Measurements from ENCODE around the gene TDRKH. TPM values are rescaled to one million over a fixed set of nuclear protein-coding genes. Genes with fewer than 3 reads are reported as not detected.
"Not testable (repeated sequence)": the region's sequence is repeated elsewhere in the genome, so short reads cannot be mapped to it uniquely, and the experiment has no call there.

The TDRKH gene
- total RNA-seq, 2 donors from 2014 or later = 4.7 to 5.1 TPM

DNA sequence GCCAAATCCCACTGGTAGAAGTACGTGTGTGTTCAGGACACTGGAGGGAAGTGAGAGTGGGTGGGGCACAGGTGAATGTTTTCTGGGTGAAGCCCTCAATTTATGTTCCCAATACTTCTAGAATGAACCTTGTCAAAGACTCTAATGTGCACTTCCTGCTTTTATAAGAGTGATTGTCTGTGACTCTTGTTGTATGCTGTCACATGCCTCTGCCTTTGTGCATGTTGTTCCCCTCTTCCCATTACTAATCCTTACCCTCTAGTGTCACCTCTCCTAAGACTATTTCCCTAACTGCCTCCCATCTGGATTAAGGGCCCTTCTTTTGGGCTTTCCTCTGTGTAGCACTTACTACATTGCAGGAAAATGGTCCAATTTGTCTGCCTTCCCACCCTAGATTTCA, 17.5 kb upstream of the TDRKH start:
- no peak for DNase-seq (ENCODE audit: low spot score)
- intact Hi-C loops (cut with DNase I) = no loop called here

DNA sequence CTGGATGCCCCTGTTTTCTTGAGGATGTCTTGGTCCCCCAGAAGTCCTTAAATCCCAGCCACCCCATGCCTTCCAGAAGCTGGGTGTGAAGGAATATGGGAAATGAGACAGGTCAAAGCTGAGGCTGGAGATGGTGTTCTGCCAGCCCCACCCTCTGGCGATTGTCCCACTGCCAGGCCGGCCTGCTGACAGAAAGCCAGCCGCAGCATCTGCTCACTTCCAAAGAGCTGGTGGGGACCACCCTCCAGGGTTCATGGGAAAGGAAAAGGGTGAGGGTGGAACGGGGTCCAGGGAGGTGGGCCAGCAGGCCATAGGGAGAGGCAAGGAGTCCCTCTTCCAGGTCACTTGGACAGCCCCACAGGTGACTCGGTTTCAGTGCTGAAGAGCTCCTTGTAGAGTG, 16.8 kb upstream of the TDRKH start:
- intact Hi-C loops (cut with DNase I) = no loop called here
- DNase-seq (ENCODE audit: low spot score) = peak; percentile 64

- intact Hi-C loops (cut with DNase I) = no loop called here
- DNase-seq (ENCODE audit: low spot score) = peak; percentile 74
These were observed 15.9 kb upstream of the TDRKH start for GRCh38 chr1:151806170-151806569.

- peak; percentile 51 for DNase-seq (ENCODE audit: low spot score)
- intact Hi-C loops (cut with DNase I) = no loop called here
These were observed 14.9 kb upstream of the TDRKH start, which contains the start of gene LINGO4 for GRCh38 chr1:151805066-151805820. LINGO4 (minus strand) TSS chr1:151805419; CDS start chr1:151802704, 2,715 bp downstream.

DNA sequence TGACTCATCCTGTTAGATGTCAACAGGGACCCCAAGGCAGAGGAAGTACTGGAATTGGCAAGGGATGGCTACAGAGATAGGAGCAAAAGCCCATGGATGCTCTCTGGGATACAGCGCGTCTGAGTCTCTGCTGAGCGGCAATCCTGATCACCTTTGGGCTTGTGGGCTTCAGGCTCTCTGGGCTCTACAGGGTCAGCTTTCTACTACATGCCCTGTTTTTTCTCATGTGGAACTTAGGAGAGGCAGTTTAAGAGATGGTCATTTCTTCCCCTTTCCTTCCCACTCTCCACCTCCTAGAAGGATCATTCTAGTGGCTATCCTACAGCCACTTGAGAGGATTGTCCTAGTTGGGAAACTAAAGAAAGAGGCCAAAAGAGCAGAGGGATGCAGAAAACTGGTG, 13.6 kb upstream of the TDRKH start:
- DNase-seq (ENCODE audit: low spot score) = no peak
- intact Hi-C loops (cut with DNase I) = no loop called here

- DNase-seq (ENCODE audit: low spot score) = peak; percentile 22
- intact Hi-C loops (cut with DNase I) = no loop called here
These were observed 12.9 kb upstream of the TDRKH start for GRCh38 chr1:151803164-151803563.

DNA sequence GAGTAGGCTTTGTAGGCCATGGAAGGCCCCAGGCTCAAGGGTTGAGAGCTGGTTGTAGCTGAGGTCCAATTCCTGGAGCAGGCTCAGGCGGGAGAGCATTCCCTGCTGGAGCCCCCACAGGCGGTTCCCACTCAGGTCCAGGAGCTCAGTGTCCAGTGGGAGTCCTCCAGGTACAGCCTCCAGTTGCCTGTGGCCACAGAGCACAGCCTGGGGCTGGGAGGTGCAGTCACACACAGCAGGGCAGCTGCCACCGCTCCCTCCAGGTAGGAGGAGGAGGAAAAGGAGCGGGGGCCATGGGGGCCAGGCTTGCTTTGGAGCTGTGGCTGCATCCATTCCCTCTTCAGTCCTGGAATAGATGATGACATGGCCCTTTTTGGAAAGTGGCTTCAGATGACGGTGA, 12.1 kb upstream of the TDRKH start:
- intact Hi-C loops (cut with DNase I) = no loop called here
- peak; percentile 70 for DNase-seq (ENCODE audit: low spot score)

DNA sequence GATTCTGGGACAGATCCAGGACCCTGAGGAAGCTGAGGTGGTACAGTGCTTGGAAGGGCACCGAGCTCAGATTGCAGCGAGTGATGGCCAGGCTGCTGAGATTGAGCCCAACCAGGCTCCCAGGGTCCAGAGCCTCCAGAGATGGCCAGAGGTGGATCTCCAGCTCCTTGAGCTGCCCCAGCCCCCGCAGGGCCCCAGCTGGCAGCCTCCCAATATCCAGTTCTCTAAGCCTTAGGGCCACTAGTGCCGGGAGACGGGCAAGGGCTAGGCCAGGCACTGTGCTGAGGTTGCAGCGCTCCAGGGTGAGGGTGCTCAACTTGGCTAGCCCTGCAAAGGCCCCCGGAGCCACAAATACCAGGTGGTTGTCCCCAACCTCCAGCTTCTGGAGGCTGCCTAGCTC, 11.5 kb upstream of the TDRKH start:
- intact Hi-C loops (cut with DNase I) = no loop called here
- DNase-seq (ENCODE audit: low spot score) = peak; percentile 66

DNA sequence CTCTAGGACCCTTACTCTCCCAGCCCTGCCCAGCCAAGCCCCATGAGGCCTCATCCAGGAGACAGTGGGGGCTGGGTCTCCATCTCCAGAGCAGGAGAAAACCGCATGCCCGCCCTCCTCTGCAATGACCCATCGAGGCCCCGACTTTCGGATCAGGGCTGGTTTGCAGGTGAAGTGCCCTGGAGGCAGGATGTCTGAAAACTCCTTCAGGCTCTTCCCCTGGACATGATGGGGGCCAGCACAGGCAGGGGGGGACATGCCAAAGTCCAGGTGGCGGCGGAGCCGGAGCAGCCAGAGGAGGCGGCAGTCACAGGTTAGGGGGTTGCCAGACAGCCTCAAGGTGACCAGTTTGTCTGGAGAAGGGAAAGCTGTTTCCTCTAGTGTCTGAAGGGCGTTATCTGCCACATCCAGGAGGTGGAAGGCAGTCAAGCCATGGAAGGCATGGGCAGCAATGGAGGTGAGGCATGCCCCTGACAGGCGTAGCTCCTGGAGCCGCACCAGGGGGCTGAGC, 11.1 kb upstream of the TDRKH start:
- intact Hi-C loops (cut with DNase I) = no loop called here
- DNase-seq (ENCODE audit: low spot score) = peak; percentile 77

DNA sequence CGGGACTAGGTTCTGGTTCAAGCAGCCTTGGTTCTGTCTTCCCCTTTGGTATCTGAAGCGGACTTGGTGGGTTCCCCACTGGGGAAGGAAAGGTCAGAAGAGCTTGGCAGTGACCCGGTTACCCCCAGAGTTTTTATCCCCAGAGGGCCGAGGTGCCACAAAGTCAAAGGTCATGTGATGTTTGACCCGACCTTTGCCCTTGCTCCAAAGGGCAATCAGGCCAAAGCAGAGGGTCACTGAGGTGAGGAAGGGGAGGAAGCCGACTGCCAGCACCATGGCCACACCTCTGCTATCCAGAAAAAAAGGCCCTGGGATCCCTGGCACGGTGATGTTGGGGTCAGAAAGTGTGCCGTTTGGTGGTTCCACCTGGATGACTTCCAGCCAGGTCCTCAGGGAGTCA, 10.5 kb upstream of the TDRKH start:
- intact Hi-C loops (cut with DNase I) = no loop called here
- no peak for DNase-seq (ENCODE audit: low spot score)

- intact Hi-C loops (cut with DNase I) = no loop called here
- DNase-seq (ENCODE audit: low spot score) = no peak
These were observed 9.1 kb upstream of the TDRKH start for GRCh38 chr1:151799179-151800022.

GRCh38 chr1:151798571-151798970, 8.3 kb upstream of the TDRKH start:
- no peak for DNase-seq (ENCODE audit: low spot score)
- intact Hi-C loops (cut with DNase I) = no loop called here

DNA sequence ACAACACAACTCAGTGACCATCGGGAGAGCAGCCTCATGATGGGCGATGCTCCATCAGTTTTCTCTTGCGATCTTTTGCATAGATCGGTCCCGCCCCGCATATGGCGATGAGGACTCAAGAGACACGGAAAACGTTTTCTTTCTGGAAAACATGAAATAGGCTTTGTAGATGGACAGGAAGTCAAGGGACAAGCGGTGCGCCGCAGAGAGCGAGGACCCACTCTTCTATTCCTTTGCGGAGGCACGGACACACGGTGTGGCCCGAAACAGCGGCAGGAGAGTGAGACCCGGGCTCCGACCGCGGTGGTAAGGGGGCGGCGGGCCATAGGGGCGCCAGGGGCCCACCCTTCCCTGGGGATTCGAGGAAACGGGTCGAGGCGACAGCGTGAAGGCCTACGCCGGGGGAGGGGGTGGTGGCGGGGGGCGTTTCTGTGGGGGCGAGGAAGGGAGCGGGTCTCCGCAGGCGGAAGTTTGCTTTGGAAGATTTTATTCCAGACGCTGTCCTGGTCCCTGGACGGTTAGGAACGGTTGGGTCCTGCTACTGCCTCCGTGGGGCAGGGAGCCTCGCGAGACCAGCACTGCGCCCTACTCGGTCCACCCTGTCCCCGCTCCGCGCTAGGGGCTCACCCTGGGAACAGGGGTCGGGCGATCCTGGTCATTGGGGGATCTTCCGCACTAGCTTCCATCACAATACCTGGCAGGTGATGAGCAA, 796 bp upstream of the TDRKH start:
- DNase-seq (ENCODE audit: low spot score) = peak; percentile 82
- intact Hi-C loops (cut with DNase I) = no loop called here

DNA sequence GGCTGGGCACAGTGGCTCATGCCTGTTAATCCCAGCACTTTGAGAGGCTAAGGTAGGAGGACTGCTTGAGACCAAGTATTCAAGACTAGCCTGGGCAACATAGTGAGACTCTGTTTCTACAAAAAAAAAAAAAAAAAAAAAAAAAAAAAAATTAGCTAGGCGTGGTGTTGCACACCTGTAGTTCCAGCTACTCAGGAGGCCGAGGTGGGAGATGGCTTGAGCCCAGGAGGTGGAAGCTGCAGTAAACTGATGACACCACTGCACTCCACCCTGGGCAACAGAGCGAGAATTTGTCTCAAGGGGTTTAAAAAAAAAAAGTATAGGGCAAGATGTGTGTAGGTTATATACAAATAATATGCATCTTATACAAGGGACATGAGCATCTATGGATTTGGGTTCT, 2.6 kb downstream of the TDRKH start:
- no peak for DNase-seq (ENCODE audit: low spot score)
- intact Hi-C loops (cut with DNase I) = no loop called here

GRCh38 chr1:151783796-151784195, 6.5 kb downstream of the TDRKH start:
- no peak for DNase-seq (ENCODE audit: low spot score)
- intact Hi-C loops (cut with DNase I) = no loop called here

GRCh38 chr1:151782741-151783140, 7.6 kb downstream of the TDRKH start:
- intact Hi-C loops (cut with DNase I) = no loop called here
- no peak for DNase-seq (ENCODE audit: low spot score)

DNA sequence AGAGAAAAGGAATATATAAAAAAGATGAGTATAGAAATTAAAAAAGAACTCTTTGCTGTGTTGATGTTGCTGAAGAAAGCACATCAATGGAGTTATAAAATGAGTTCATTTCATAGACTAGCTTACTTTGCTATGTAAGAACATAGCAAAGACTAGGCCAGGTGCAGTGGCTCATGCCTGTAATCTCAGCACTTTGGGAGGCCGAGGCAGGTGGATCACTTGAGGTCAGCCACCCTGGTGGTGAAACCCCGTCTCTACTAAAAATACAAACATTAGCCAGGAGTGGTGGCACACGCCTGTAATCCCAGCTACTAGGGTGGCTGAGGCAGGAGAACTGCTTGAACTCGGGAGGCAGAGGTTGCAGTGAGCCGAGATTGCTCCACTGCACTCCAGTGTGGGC, 8.3 kb downstream of the TDRKH start:
- DNase-seq (ENCODE audit: low spot score); intact Hi-C loops (cut with DNase I): not testable (repeated sequence)

GRCh38 chr1:151780736-151781135, 9.6 kb downstream of the TDRKH start:
- intact Hi-C loops (cut with DNase I) = loop anchor here in 1 of 2 donors (1.0 kb wide), 1 partner anchor 9 kb away; no protein-coding TSS in a partner anchor
- DNase-seq (ENCODE audit: low spot score) = not testable (repeated sequence)

DNA sequence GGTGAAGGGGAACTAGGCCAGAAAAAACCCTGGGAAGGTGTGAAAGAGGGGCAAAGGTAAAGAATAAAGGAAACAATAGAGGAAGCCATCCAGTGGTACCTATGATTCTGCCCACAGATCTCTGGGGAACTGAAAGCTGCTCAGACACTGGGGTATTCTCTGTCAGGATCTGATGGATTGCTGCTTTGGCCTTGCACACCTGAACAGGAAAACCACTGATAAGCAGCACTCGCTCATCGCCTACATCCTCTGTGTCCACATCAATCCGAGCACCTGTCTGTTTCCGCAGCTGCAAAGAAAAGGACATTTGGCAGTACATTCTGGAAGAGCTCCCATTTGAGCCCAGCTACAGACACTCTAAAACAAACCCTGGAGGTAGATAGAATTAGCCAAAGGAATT, 10.4 kb downstream of the TDRKH start:
- intact Hi-C loops (cut with DNase I) = loop anchor here in 1 of 2 donors (1.0 kb wide), 1 partner anchor 9 kb away; no protein-coding TSS in a partner anchor
- no peak for DNase-seq (ENCODE audit: low spot score)

DNA sequence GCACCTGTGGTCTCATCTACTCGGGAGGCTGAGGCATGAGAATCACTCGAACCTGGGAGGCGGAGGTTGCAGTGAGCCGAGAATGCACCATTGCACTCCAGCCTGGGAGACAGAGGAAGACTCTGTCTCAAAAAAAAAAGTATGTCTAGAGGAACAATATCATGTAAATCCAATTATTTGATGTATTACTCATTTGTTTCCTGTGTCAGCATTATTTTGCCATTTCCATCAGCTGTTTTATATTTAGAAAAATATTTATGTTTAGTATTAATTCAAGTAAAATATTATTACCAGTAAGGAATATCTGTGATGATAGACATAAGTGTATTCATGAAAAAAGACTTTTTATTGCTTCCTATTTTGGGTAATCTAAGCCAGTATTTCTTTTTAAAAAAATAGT, 13.0 kb downstream of the TDRKH start:
- DNase-seq (ENCODE audit: low spot score) = no peak
- intact Hi-C loops (cut with DNase I) = no loop called here

Measured in posterior vena cava (tissue), 2 donors.